GM12891 (cell line): ENCODE results near the gene RAET1G.
"Not testable (repeated sequence)": the region's sequence is repeated elsewhere in the genome, so short reads cannot be mapped to it uniquely, and the experiment has no call there.

Source experiments
- DNase-seq: peaks from one replicate; pipeline ENCODE4 v3.0.0; 2011; ENCODE audit warnings: low spot score; ENCODE audit not compliant: insufficient read length
- FAIRE-seq: peaks from 2 replicates; lab custom pipeline; 2011; peaks lifted over from hg19 to GRCh38; lab: Jason Lieb, UNC
- PAX5 ChIP-seq: IDR thresholded peaks from 2 replicates; pipeline ENCODE4 v1.6.1; 2011; ENCODE audit warnings: low read length, moderate library complexity, mild to moderate bottlenecking; ENCODE audit not compliant: insufficient read depth, severe bottlenecking
- POLR2A ChIP-seq: IDR thresholded peaks from 2 replicates; pipeline ENCODE4 v1.6.1; 2011; ENCODE audit warnings: low read depth, low read length, control low read depth
- POLR2AphosphoS5 ChIP-seq: IDR thresholded peaks from 2 replicates; pipeline ENCODE4 v1.6.1; 2011; ENCODE audit warnings: low read depth, low read length, control low read depth
- POU2F2 ChIP-seq: IDR thresholded peaks from 2 replicates; pipeline ENCODE4 v1.6.1; 2011; ENCODE audit warnings: low read depth, mild to moderate bottlenecking, control low read depth, low read length, moderate library complexity
- SPI1 ChIP-seq: IDR thresholded peaks from 2 replicates; pipeline ENCODE4 v1.6.1; 2011; ENCODE audit warnings: low read depth, low read length, control low read depth
- TAF1 ChIP-seq: IDR thresholded peaks from 2 replicates; pipeline ENCODE4 v1.6.1; 2011; ENCODE audit warnings: low read depth, low read length, control low read depth

RAET1G gene

DNA sequence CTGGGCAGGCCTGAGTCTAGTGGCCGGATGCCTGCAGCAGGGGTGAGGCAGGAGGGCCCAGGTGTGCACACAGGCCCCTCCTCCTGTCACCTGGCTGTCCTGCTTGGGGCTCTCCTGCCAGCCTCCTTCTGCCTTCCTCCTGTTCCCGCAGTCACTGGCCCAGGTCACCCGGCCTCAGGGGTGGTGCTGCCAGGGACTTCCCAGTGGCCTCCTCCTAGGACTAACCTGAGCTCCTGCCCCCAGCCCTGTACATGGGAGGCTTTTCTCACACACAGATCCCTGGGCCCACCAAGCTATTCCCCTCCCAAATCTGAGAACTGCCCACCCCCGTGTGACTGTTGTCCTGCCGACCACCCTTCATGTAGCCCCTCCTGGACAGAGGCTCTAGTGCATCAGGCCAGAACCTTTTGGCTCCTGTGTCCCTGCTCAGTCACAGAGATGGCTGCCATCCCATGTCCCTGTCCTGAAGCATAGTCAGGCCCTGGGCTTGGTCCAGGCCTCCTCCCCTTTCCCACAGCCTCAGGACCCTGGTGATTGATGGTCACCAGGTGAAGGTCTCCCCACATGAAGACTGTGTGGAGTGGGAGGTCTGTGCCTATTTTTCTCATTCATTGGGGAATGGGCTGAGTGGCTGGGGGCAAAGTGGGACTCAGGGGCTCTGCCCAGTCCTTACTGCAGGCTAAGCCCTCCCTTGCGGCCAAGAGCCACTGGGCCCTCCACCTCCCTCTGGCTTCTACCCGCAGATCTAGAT lies 39.7 kb upstream of the RAET1G start:
- no peak for FAIRE-seq
- TF ChIP-seq PAX5 (no peak), POLR2AphosphoS5 (no peak), POU2F2 (no peak), TAF1 (no peak), POLR2A (no peak), SPI1 (no peak)

DNA sequence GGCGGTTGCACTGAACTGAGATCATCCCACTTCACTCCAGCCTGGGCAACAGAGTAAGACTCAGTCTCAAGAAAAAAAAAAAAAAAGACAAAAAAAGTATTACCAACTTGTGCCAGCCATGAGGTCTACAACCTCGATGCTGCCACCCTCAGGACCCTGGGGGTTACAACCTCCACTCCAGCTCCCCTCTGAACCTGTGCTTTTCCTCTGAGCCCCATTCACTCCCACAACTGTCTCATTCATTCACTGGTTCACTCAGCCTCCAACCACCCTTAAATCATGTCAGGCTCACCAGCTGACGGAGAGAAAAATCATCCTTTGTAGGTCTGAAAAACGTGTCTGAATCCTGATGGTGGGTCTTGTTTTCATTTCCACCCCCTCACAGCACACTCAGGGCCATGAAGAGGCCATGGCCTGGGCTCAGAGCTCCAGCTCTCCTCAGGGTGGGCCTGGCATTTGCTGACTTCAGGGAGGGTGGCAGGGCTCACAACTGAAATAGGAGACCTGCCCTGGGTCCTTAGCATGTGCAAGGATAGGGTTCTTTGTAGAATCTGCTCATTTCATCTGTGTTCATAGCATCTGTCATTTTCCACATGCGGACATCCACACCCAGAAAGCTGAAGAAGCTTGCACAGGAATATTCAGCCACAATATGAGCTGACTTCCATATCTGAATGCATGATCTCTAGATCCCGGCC lies 39.0 kb upstream of the RAET1G start:
- FAIRE-seq, result no peak

More for the DNA sequence above, 39.7 kb upstream of the RAET1G start:
- DNase-seq, result no peak

DNA sequence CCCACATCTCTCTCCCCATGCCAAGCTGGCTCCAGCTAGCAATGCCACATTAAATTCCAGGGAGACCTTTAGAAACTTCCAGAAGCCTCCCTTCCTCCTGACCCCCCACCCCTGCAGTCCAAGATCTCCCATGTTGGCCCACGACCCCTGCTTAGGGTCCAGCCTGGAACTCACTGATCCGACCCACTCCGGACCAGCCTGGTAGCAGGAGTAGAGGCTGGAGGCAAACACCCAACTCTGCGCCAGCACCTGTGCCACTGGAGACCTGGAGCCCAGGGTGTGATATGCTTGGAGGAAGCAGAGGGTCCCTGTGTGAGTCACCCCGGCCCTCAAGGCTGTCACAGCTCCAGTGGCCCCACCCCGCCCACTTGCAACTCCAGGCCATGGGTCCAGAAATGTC lies 37.6 kb upstream of the RAET1G start:
- no peak for TF ChIP-seq TAF1
- TF ChIP-seq SPI1, result no peak
- no peak for TF ChIP-seq POLR2AphosphoS5
- TF ChIP-seq PAX5, result no peak
- no peak for TF ChIP-seq POLR2A
- TF ChIP-seq POU2F2, result no peak
- FAIRE-seq (no peak), DNase-seq (no peak)

More for the DNA sequence above, 39.0 kb upstream of the RAET1G start:
- no peak for DNase-seq
- TF ChIP-seq TAF1, result no peak
- no peak for TF ChIP-seq POLR2A
- TF ChIP-seq POU2F2, result no peak

DNA sequence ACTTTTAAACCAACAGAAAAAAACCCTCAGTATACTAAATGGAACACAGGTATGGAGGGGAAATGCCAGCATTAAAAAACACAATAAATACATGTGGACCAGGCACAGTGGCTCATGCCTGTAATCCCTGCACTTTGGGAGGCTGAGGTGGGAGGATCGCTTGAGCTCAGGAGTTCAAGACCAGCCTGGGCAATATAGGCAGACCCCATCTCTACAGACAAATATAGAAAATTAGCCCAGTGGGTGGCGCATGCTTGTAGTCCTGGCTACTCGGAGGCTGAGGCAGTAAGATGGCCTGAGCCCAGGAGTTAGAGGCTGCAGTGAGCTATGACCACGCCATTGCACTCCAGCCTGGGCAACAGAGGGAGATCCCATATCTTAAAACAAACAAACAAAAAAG lies 36.9 kb upstream of the RAET1G start:
- not testable (repeated sequence) for FAIRE-seq, DNase-seq

DNA sequence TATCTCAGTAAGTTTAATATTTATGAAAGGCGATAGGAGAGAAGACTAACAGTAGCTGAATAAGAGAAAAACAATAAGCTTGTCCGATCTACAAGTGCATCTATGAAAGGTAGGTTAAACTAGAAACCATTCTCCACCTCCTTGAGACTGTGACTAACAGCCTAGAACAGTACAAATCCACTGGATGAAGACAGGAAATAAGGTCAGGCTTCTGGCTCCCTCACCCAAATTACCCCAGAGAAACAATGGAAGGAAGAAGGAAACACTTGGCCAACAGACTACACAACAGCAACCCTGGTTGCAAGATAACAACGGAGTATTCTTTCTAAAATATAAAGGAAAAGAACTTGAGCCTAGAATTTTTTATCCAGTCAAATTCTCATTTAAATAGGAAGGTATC lies 35.2 kb upstream of the RAET1G start:
- not testable (repeated sequence) for DNase-seq, FAIRE-seq

DNA sequence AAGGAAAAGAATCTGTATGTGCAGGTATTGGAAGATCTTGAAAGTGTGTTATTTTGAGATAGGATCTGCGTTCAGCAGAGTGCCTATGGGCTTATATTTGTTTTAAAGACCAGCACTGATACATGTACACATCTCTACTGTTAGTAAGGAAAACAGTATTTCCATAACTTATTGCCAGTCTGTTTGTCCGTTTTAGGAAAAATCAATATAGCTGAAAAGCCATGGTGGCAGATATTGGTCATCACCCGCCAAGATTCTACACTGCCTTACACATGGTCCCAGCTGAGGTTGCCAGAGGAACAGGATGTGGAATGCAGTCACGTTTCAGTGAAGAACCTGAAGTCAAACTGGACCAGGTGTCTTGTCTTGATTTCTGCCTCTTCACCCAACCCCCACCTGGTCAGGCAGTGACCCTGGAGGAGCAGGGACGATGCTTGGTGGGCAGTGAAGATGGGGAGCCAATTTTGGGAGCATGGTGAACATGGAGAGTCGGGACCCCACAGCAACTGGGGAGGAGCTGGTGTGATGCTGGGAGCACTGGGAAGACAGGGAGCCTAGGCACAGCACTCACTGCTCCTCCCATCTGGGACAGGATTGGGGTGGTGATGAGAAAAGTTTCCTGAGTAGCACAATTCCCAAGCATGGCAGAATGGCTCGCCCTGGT lies 32.9 kb upstream of the RAET1G start:
- FAIRE-seq, DNase-seq: not testable (repeated sequence)

DNA sequence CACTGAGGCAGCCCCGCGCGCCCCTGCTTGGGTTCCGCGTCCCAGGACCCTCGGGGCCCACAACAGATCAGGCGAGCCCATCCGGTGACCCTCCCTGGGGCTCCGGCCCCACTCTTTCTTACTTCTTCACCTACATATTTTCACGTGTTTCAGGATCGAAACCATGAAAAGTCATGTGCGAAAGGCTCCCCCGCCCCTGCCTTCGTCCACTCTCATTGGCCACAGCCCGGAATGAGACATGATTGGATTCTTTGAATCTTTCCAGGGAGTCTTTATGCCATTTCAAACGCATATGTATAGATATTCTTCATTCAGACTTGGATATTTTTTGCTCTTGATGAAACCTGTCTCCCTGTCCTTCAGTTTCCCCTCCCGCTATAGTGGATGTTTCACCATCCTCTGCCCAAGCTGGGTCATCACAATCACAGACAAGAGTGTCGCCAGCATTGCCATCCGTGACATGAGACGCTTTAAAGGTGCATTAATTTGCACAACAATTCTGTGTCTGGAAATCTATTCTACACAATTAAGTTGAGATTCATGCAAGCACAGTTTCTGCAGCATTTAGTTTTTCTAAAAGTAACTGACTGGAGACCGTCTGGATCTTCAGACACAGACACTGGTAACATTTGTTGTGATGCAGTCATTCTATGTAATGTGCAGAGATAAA lies 32.2 kb upstream of the RAET1G start:
- FAIRE-seq, DNase-seq: not testable (repeated sequence)

DNA sequence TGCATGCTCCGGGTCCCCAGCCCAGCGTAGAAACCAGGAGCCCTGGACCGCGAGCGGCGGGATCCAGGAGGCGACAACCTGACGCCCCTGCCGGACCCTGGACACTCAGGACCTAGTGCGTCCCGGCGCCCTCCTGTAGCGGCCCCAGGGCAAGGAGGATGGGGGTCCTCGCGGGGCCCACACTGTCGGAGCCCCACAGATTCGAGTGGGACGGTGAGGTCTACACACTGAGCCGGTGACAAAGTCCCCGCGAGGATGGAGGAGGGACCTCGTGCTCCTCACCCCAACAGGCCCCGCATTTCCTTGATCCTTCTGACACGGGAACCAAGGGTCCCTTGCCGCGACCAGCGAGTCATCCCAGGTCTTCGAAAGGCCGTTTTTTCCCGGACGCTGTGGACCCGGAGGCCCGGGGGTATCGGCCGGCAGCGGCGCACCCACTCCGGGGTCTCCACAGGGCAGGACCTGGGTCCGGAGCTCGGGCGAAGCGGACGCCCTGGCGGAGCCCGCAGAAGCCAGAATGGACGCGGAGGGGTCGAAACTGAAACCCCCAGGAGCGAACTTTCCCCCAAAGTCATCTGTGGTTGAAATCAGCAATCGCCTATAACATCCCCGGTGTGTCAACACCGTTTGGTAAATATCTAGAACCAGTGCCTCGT lies 31.5 kb upstream of the RAET1G start:
- not testable (repeated sequence) for FAIRE-seq, DNase-seq

DNA sequence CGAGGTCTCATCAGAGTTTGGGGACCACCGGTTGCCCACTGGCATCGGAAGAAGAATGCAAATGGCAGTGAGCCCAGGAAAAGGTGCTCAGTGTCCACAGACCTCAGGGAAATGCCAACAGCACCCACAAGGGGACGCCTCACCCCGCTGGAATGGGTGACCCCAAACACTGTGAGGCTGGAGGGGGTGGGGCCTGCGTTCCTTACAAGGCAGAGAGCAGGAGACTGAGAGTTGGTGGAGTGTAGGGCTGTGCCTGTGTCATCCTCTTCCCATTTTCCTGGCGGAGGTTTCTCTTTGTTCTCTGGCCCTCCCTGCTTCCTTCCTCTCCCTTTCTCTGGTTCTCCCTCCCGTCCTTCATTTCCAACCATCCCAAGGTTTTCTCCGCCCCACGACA lies 31.0 kb upstream of the RAET1G start:
- DNase-seq, FAIRE-seq: not testable (repeated sequence)

DNA sequence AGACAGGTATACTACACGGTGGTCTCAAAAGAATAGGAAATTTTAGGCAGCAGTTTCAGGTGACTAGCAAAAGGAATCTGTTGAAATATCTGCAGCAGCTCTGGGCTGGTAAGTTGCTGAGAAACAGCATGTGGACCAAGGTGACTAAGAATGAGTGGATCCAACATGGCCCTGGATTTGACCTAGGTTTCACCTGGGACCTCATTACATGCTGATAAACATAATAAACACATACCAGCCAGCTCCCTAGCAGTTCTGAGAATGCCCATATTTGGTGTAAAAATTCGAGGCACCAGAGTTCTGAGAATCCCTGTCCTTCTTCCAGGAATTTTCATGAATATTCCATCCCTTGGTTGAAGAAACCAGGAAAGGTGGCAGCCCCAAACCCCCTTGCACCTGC lies 30.5 kb upstream of the RAET1G start:
- FAIRE-seq, DNase-seq: not testable (repeated sequence)

DNA sequence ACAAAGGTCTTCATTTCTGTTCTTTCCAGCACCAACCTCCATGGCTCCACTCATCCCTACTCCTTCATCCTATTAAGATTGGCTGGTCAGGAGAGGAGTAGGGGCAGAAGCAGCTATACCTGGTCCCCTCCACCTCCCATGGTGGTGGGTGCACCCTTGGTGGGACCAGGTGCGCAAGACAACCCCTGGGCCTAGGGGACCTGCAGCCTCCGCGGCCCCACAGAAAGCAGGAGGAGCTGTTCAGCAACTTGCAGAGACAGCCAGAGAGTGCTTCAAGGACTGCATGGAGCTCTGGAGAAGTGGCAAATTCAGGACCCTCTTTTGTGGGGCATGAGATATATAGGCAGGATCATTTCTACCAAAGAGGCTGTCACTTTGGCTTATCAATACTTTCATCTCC lies 28.7 kb upstream of the RAET1G start:
- FAIRE-seq (no peak), DNase-seq (no peak)
- TF ChIP-seq POLR2A (no peak), POU2F2 (no peak), SPI1 (no peak), POLR2AphosphoS5 (no peak), TAF1 (no peak), PAX5 (no peak)
